GM21529 (cell line): ENCODE measurements around the gene MOBP.

Source experiments
- ATAC-seq: cut with Tn5 transposase; IDR thresholded peaks from one replicate; pipeline ENCODE4 v1.9.1; 2021; ENCODE audit not compliant: unreplicated experiment

MOBP gene

DNA sequence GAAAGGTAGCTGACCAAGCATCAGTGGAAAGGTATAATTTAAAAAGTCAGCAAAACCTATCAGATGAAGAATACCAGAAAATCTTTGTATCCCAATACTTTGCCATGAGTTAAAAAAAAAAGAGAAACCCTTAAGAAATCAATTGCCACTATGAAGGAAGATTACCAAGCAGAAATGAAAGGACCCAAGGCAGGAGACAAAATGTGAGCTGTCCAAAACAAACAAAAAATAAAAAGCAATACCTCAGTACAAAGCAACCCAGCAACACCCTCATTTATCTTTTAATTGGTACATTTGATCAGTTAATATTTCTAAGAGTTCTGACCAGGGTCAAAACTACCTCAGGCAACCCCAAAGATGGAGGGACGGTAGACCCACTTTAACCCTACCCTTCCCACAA lies 65.3 kb downstream of the MOBP start:
- no peak for ATAC-seq

DNA sequence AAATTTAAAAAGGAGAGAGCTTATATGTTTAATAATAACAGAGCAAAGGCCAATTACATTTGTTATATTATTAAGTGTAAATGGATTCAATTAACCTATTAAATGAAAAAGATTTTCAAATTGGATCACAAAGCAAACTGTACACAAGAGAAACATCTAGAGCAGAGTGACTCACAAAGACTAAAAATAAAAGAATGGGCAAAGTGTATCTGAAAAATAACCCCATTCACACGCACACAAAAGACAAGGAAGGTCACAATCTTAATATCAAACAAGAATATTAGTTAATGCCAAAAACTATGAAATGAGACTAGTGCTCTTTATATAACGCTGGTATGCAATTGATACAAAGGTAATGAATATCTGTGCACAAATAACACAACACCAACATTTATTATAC lies 65.7 kb downstream of the MOBP start:
- ATAC-seq = no peak

DNA sequence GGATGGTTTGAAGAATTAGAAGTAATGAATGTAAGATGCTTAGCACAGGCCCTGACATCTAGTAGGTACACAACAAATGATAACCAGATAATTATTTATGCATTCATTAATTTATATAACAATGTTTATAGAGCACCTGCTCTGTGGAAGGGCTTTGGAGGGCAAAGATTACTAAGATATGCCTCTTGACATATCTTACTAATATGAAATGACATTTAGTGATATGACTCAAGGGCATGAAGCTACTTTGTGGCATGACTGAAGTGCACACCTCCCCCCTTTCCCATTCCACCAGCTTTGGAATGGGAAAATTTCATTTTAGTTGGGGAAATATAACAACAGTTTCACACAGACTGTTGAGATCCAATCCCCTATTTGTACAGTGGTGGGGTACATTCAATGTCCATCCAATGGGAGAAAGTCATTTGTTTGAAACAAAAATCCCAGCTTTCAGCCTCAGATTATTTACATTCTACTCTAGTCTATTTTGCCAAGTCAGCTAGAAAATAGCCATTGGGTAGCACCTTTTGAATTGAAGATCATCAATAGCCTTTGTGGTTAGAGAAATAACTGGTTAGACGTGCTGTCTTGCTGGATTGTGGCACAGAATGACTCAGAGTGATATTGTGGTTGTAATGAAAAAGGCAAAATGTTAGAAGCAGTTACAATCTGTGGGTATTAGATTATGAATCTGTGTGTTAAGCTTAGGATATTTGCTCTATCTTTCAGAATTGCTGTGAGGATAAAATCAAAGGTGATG lies 72.9 kb downstream of the MOBP start:
- no peak for ATAC-seq

DNA sequence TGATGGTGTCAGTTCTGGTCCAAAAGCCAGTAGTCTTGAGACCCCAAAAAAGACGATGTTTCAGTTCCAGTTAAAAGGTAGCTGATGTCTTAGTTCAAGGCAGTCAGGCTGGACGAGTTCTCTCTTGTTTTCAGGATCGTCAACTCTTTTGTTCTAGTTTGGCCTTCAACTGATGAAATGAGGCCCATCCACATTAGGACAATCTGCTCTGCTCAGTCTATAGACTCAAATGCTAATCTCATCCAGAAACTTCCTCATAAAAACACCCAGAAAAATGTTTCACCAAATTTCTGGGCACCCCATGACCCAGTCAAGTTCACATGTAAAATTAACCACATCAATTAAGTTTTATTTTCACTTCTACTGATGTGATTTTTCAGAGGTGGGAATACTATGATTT lies 74.0 kb downstream of the MOBP start:
- no peak for ATAC-seq

DNA sequence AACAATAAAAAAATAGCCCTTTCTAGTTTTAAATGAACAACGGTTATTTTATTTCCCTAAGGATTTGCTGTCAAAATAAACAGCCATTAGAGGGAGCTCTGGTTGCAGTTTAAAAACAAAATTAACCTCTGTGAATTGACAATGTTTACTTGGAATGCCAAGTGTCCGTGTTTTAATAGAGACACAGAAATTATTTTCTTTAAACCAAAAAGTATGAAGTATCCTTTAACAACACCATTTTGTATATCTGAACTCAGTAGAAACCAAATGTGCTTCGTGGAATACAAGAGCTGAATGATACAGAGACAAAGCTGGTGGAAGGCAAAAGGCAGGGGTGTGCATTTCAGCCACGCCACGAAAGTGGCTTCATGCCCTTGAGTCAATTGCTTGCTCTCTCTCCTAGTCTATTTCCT lies 74.4 kb downstream of the MOBP start:
- no peak for ATAC-seq

DNA sequence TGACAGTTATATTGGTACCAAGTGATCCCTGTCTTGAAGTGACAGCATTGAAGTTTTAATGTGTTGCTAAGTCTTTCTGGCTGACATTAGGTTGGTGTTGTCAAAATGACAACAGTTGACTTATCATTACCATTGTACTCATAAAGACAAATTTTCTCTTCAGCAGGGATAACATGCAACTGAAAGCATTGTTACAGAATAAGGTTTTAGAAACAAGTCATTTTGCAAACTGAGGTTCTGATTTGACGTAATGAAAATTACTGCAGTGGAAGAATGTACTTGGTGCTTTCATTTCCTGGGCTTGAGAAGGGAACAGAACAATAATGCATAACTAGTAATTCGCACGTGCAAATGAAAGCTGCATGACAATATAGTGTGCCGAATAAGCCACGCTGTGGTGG lies 75.1 kb downstream of the MOBP start:
- no peak for ATAC-seq

DNA sequence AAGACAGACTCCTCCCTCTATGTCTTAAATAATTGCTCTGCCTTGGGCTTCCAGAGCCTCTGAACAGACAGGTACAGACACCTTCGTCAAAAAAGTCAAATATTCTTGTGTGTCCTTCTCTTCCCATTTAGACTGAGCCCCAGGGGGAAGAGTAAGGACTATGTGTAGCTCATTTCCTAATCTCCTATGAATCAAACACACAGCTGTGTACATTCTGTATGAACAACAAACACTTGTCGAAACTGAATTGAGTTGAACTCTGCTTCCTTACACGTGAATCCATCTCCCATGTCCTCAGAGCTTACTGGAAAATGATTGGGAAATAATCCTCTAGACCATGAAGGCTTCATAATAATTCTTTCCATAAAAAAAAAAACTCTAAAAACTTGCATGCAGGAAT lies 80.8 kb downstream of the MOBP start:
- no peak for ATAC-seq

DNA sequence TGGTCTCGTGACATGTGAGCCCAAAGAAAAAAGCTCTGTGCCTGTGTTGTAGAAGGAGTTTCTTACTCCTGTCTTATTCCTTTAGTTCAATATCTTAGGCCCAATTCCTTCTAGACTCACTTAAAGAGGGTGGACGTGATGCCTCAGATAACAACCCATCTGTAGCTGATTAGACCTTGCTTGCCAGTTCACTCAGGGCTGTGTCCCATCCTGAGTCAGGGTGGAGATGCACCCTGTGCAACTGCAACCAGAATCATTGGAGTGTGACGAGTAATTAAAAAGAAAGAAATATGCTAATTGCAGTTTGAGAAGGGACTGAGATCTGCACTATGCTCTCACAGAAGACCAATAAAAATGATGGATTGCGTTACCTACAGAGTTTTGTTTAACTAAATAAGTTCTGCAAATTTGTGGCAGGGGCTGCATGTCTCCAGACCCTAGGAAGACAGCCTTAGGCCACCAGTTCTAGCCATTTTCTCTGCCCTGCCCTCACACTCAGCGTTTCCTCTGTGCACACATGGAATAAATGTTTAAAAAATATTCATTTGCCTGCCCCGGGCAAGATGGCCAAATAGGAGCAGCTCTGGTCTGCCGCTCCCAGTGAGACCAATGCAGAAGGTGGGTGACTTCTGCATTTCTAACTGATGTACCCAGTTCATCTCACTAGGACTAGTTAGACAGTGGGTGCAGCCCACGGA lies 83.0 kb downstream of the MOBP start:
- ATAC-seq = no peak
